Activated naive CD8-positive, alpha-beta T cell treated with anti-CD3 and anti-CD28 coated beads for 36 hours (primary cell): Measurements from ENCODE around the gene PRKN. TPM values are rescaled to one million over a fixed set of nuclear protein-coding genes. Genes with fewer than 3 reads are reported as not detected.

Source experiments
- DNase-seq: peaks from one replicate; pipeline ENCODE4 v3.0.0; 2021
- H3K27ac Mint-ChIP-seq: one replicate; pipeline ENCODE4 v1.8.0; 2022; ENCODE audit warnings: mild to moderate bottlenecking, moderate library complexity, mixed read lengths
- H3K27me3 Mint-ChIP-seq: one replicate; pipeline ENCODE4 v1.8.0; 2022; ENCODE audit warnings: mild to moderate bottlenecking, mixed read lengths
- H3K36me3 Mint-ChIP-seq: one replicate; pipeline ENCODE4 v1.8.0; 2021; ENCODE audit warnings: mild to moderate bottlenecking, mixed read lengths
- H3K4me1 Mint-ChIP-seq: one replicate; pipeline ENCODE4 v1.8.0; 2021; ENCODE audit warnings: mixed read lengths
- H3K4me3 Mint-ChIP-seq: one replicate; pipeline ENCODE4 v1.8.0; 2022; ENCODE audit warnings: mild to moderate bottlenecking, moderate library complexity, mixed read lengths
- H3K9me3 Mint-ChIP-seq: one replicate; pipeline ENCODE4 v1.8.0; 2022; ENCODE audit warnings: mixed read lengths
- total RNA-seq, 2 experiments: library from RNA; stranded (reverse); gene quantifications; one replicate each; pipeline ENCODE4 v1.2.3, GENCODE V29; 2021

Gene PRKN
- total RNA-seq, 2 experiments from 2014 or later: 0.26 to 0.52 TPM

GRCh38 chr6:162099685-162100084, 627.9 kb downstream of the PRKN start:
- Mint-ChIP-seq H3K27ac (peak overlapping the region; percentile 67), H3K4me1 (peaks cover 3% of the 10 kb centered on the region), H3K9me3 (peaks cover 18% of the 10 kb centered on the region), H3K36me3 (peaks cover 5% of the 10 kb centered on the region), H3K27me3 (no peaks in the 10 kb centered on the region), H3K4me3 (no peak overlapping the region)
- DNase-seq: peak; percentile 59

- H3K9me3 Mint-ChIP-seq: peaks cover 6% of the 10 kb centered on the region
- no peak overlapping the region for H3K4me3 Mint-ChIP-seq
- no peak overlapping the region for H3K27ac Mint-ChIP-seq
- no peak for DNase-seq
- no peaks in the 10 kb centered on the region for H3K27me3 Mint-ChIP-seq
- no peaks in the 10 kb centered on the region for H3K4me1 Mint-ChIP-seq
- H3K36me3 Mint-ChIP-seq: peaks cover 5% of the 10 kb centered on the region
These were observed 634.6 kb downstream of the PRKN start for GRCh38 chr6:162092816-162093502.

GRCh38 chr6:162090734-162091133, 636.8 kb downstream of the PRKN start:
- Mint-ChIP-seq H3K4me3 (no peak overlapping the region), H3K4me1 (no peaks in the 10 kb centered on the region), H3K36me3 (peaks cover 1% of the 10 kb centered on the region), H3K27me3 (no peaks in the 10 kb centered on the region), H3K27ac (no peak overlapping the region), H3K9me3 (no peaks in the 10 kb centered on the region)
- DNase-seq: no peak

GRCh38 chr6:162088091-162088490, 639.5 kb downstream of the PRKN start:
- Mint-ChIP-seq H3K27me3 (no peaks in the 10 kb centered on the region), H3K4me3 (no peak overlapping the region), H3K36me3 (no peaks in the 10 kb centered on the region), H3K4me1 (no peaks in the 10 kb centered on the region), H3K9me3 (no peaks in the 10 kb centered on the region), H3K27ac (no peak overlapping the region)
- DNase-seq: no peak

GRCh38 chr6:162085561-162085960, 642.0 kb downstream of the PRKN start:
- Mint-ChIP-seq H3K36me3 (peaks cover 2% of the 10 kb centered on the region), H3K27ac (no peak overlapping the region), H3K4me3 (no peak overlapping the region), H3K27me3 (no peaks in the 10 kb centered on the region), H3K9me3 (peaks cover 10% of the 10 kb centered on the region), H3K4me1 (no peaks in the 10 kb centered on the region)
- no peak for DNase-seq

DNA sequence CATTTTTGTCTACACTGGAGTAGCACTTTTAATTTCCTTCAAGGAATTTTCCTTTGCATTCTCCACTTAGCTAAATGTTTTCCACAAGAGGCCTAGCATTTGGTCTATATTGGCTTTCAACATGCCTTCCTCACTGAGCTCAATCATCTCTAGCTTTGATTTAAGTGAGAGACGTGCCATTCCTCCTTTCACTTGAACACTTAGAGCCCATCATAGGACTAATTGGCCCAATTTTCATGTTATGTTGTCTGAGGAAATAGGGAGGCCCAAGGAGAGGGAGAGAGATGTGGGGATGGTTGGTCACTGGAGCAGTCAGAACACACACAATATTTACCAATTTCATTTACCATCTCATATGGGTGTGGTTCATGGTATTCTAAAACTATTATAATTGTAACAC, 645.0 kb downstream of the PRKN start:
- Mint-ChIP-seq H3K4me1 (no peaks in the 10 kb centered on the region), H3K36me3 (peaks cover 2% of the 10 kb centered on the region), H3K4me3 (no peak overlapping the region), H3K9me3 (peaks cover 10% of the 10 kb centered on the region), H3K27ac (no peak overlapping the region), H3K27me3 (no peaks in the 10 kb centered on the region)
- no peak for DNase-seq

- Mint-ChIP-seq H3K4me1 (no peaks in the 10 kb centered on the region), H3K27me3 (no peaks in the 10 kb centered on the region), H3K4me3 (no peak overlapping the region), H3K36me3 (peaks cover 4% of the 10 kb centered on the region), H3K27ac (no peak overlapping the region), H3K9me3 (peaks cover 14% of the 10 kb centered on the region)
- DNase-seq: no peak
These were observed 648.9 kb downstream of the PRKN start for GRCh38 chr6:162078667-162079066.

DNA sequence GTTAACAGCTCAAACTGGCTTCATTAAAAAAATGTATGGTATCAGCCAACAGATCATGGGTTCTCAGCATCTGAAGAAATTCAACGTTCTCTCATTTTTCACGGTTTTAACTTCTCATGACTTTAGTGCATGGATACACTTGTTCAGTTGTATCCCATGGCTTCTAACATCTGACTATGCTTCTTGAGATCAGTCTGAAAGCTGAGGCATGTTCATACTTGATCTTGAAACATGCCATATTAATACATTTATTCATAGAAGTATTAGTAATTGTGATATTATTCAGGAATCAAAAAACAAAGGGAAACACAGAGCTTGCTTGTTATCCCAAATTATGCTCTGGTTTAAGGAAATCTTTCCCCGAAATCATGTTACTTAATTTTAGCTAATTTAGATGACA, 649.4 kb downstream of the PRKN start:
- H3K4me1 Mint-ChIP-seq: no peaks in the 10 kb centered on the region
- no peak overlapping the region for H3K4me3 Mint-ChIP-seq
- peaks cover 14% of the 10 kb centered on the region for H3K9me3 Mint-ChIP-seq
- peaks cover 4% of the 10 kb centered on the region for H3K36me3 Mint-ChIP-seq
- H3K27me3 Mint-ChIP-seq: no peaks in the 10 kb centered on the region
- no peak for DNase-seq
- H3K27ac Mint-ChIP-seq: no peak overlapping the region

DNA sequence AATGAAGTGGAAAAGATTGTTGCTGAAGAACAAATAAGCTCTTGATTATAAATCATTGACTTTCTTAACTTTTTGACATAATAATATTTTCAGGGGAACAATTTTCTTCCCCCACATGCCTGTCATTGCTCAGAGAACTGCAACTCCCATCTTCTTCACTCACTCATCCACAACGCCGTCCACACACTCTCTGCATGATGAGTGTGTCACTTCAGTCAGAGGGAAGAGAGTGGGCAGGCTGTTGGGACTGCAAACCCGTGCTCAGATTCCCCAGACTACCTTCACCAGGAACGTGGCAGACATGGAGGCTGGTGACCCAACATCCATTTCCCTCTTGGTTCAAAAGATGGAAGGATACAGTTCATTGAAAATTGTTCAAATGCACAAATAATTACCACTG, 650.8 kb downstream of the PRKN start:
- DNase-seq: no peak
- Mint-ChIP-seq H3K27me3 (no peaks in the 10 kb centered on the region), H3K36me3 (peaks cover 7% of the 10 kb centered on the region), H3K4me1 (no peaks in the 10 kb centered on the region), H3K27ac (no peak overlapping the region), H3K4me3 (no peak overlapping the region), H3K9me3 (peaks cover 16% of the 10 kb centered on the region)

GRCh38 chr6:162074641-162075275, 652.8 kb downstream of the PRKN start:
- Mint-ChIP-seq H3K4me3 (no peak overlapping the region), H3K27me3 (no peaks in the 10 kb centered on the region), H3K36me3 (peaks cover 7% of the 10 kb centered on the region), H3K9me3 (peaks cover 23% of the 10 kb centered on the region), H3K4me1 (no peaks in the 10 kb centered on the region), H3K27ac (no peak overlapping the region)
- DNase-seq: no peak

GRCh38 chr6:162070639-162071038, 656.9 kb downstream of the PRKN start:
- peaks cover 7% of the 10 kb centered on the region for H3K36me3 Mint-ChIP-seq
- H3K4me3 Mint-ChIP-seq: no peak overlapping the region
- no peak for DNase-seq
- peaks cover 35% of the 10 kb centered on the region for H3K9me3 Mint-ChIP-seq
- H3K4me1 Mint-ChIP-seq: no peaks in the 10 kb centered on the region
- H3K27me3 Mint-ChIP-seq: no peaks in the 10 kb centered on the region
- H3K27ac Mint-ChIP-seq: no peak overlapping the region

GRCh38 chr6:162069995-162070394, 657.6 kb downstream of the PRKN start:
- Mint-ChIP-seq H3K4me3 (no peak overlapping the region), H3K27ac (no peak overlapping the region), H3K4me1 (no peaks in the 10 kb centered on the region), H3K27me3 (no peaks in the 10 kb centered on the region), H3K9me3 (peaks cover 35% of the 10 kb centered on the region), H3K36me3 (peaks cover 7% of the 10 kb centered on the region)
- DNase-seq: no peak

- Mint-ChIP-seq H3K36me3 (peaks cover 9% of the 10 kb centered on the region), H3K27me3 (no peaks in the 10 kb centered on the region), H3K9me3 (peaks cover 36% of the 10 kb centered on the region), H3K4me1 (no peaks in the 10 kb centered on the region), H3K27ac (no peak overlapping the region), H3K4me3 (no peak overlapping the region)
- no peak for DNase-seq
These were observed 659.2 kb downstream of the PRKN start for GRCh38 chr6:162068340-162068739.

GRCh38 chr6:162063666-162064065, 663.9 kb downstream of the PRKN start:
- no peaks in the 10 kb centered on the region for H3K27me3 Mint-ChIP-seq
- no peak overlapping the region for H3K27ac Mint-ChIP-seq
- DNase-seq: no peak
- H3K4me1 Mint-ChIP-seq: no peaks in the 10 kb centered on the region
- H3K9me3 Mint-ChIP-seq: peaks cover 14% of the 10 kb centered on the region
- peaks cover 4% of the 10 kb centered on the region for H3K36me3 Mint-ChIP-seq
- H3K4me3 Mint-ChIP-seq: no peak overlapping the region

GRCh38 chr6:162058281-162058875, 669.2 kb downstream of the PRKN start:
- no peaks in the 10 kb centered on the region for H3K36me3 Mint-ChIP-seq

DNA sequence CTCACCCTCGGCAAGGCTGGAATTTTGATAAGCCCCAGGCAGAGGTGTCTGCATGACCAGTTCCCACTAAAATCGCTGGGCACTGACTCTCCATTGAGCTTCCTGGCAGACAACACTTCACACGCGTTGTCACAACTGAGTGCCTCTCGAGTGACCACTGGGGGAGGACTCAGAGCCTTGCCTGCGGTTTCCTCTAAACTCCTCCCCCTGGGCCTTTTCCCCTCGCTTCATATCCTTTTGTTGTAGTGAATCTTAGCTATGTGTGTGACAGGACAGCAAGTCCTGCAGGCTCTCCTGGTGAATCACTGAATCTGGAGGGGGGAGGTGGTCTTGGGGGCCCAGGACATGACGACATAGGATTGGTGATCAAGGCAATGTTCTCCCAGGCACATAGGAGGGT, 670.8 kb downstream of the PRKN start:
- Mint-ChIP-seq H3K9me3 (no peaks in the 10 kb centered on the region), H3K36me3 (no peaks in the 10 kb centered on the region), H3K4me1 (no peaks in the 10 kb centered on the region), H3K27me3 (no peaks in the 10 kb centered on the region), H3K4me3 (no peak overlapping the region), H3K27ac (no peak overlapping the region)
- DNase-seq: no peak

More at GRCh38 chr6:162058281-162058875, 669.2 kb downstream of the PRKN start:
- Mint-ChIP-seq H3K27me3 (no peaks in the 10 kb centered on the region), H3K4me1 (no peaks in the 10 kb centered on the region), H3K4me3 (no peak overlapping the region), H3K9me3 (no peaks in the 10 kb centered on the region), H3K27ac (no peak overlapping the region)
- no peak for DNase-seq
